SH-SY5Y (cell line): ENCODE data around the gene PLEKHA7.

Experiments used
- GATA2 ChIP-seq: IDR thresholded peaks from 2 replicates; pipeline ENCODE4 v1.6.1; 2011; ENCODE audit warnings: mild to moderate bottlenecking, low read depth, low read length
- GATA3 ChIP-seq: IDR thresholded peaks from 2 replicates; pipeline ENCODE4 v1.6.1; 2011; ENCODE audit warnings: low read depth, mild to moderate bottlenecking, low read length, moderate library complexity

GRCh38 chr11:16831316-16832192 is 182.7 kb downstream of the PLEKHA7 start:
- TF ChIP-seq GATA2 (no peak), GATA3 (no peak)
